Transverse colon (tissue), 4 donors: ENCODE results near the gene CRELD2. TPM values are rescaled to one million over a fixed set of nuclear protein-coding genes. Genes with fewer than 3 reads are reported as not detected.

ENCODE experiments used
- DNase-seq: peaks from one replicate; pipeline ENCODE4 v3.0.0-alpha.2; 2019
- H3K27ac ChIP-seq, 4 donors: fragments of 200-600 bp; sonication (generic); 2 replicates each; pipeline ENCODE4 v1.5.1; 2016 to 2018; ENCODE audit warnings: inconsistent platforms in 4 of 4
- H3K27me3 ChIP-seq: fragments of 200-600 bp; sonication (generic); 2 replicates; pipeline ENCODE4 v1.5.1; 2017; ENCODE audit warnings: inconsistent platforms
- H3K36me3 ChIP-seq, 4 donors: fragments of 200-600 bp; sonication (generic); 2 replicates each; pipeline ENCODE4 v1.5.1; 2017 to 2019; ENCODE audit warnings: inconsistent platforms in 4 of 4
- H3K4me1 ChIP-seq, 4 donors: fragments of 200-600 bp; sonication (generic); 2 replicates each; pipeline ENCODE4 v1.5.1; 2017 to 2020; ENCODE audit warnings: inconsistent platforms in 4 of 4
- H3K4me3 ChIP-seq, 4 donors: fragments of 200-600 bp; sonication (generic); 1 replicate in 1 of 4; 2 replicates in 3 of 4; pipeline versions ENCODE4 v1.5.1 to v1.6.1; 2017 to 2019; ENCODE audit warnings: inconsistent platforms in 4 of 4
- H3K9me3 ChIP-seq, 2 donors: fragments of 200-600 bp; sonication (generic); 2 replicates each; pipeline ENCODE4 v1.5.1; 2017 to 2019; ENCODE audit warnings: inconsistent platforms in 2 of 2
- CTCF ChIP-seq, 5 experiments: fragments of 200-600 bp in 3 of 5; fragments of 450-650 bp in 2 of 5; sonication (generic) in 3 of 5; IDR thresholded peaks; 1 replicate in 2 of 5; 2 replicates in 3 of 5; pipeline ENCODE4 v1.5.1; 2016 to 2017; ENCODE audit warnings: antibody characterized with exemption in 5 of 5, inconsistent platforms in 3 of 5, mild to moderate bottlenecking in 2 of 5, moderate library complexity in 1 of 5
- EP300 ChIP-seq: sonication (generic); formaldehyde crosslinking; IDR thresholded peaks from one replicate; pipeline ENCODE4 v1.6.1; 2017; ENCODE audit warnings: antibody characterized with exemption, low read depth
- POLR2A ChIP-seq: fragments of 450-650 bp; IDR thresholded peaks from one replicate; pipeline ENCODE4 v1.6.1; 2016; ENCODE audit warnings: antibody characterized with exemption, mild to moderate bottlenecking, moderate library complexity
- POLR2AphosphoS5 ChIP-seq, 3 donors: sonication (generic); formaldehyde crosslinking; IDR thresholded peaks; one replicate each; pipeline ENCODE4 v1.6.1; 2016; ENCODE audit warnings: antibody characterized with exemption in 3 of 3
- WGBS, 2 donors: methylation state at CpG; one replicate each; pipeline ENCODE4 v1.1.5; 2018; ENCODE audit warnings: low coverage in 1 of 2; 5-methylcytosine and 5-hydroxymethylcytosine counted together
- in situ Hi-C, 4 donors: fragments of 200-750 bp; cut with MboI; loops; one replicate each; pipeline versions ENCODE4 v1.15.0 to v1.15.1; 2017; ENCODE audit warnings: low sequenced_read_pairs in 3 of 4, low pct_ligation_motif_present in 1 of 4, low pct_unique_long_range_greater_than_20kb in 1 of 4
- intact Hi-C: fragments of 100-400 bp; cut with DNase I; formaldehyde crosslinking; loops from one replicate; pipeline ENCODE4 v1.15.1; 2023; ENCODE audit warnings: low total_unique reads
- total RNA-seq, 4 donors: library from RNA; depleted of rRNA; stranded (reverse); fragments of >200 nt; gene quantifications; one replicate each; pipeline ENCODE4 v1.1.0, GENCODE V29; 2016

Gene CRELD2
- total RNA-seq, 4 donors from 2014 or later = 31.0 to 37.9 (median 36.4) TPM

GRCh38 chr22:49954354-49954753, 35.9 kb downstream of the CRELD2 start:
- no peak overlapping the region for H3K27ac ChIP-seq
- in situ Hi-C loops = loop anchor here in 1 of 4 donors (25.0 kb wide), 1 partner anchor 92 kb away; the partner anchor contains the start of gene ZBED4
- H3K9me3 ChIP-seq = no peaks in the 10 kb centered on the region
- H3K4me1 ChIP-seq = peaks cover 23 to 55% (median 42%) of the 10 kb centered on the region in 4 donors
- no peaks in the 10 kb centered on the region for H3K36me3 ChIP-seq
- 85% methylated on average over 8 of the region's 8 CpGs; no CpG with 5 or more reads in 1 of the 2 donors for WGBS, 2 donors
- no peak for DNase-seq
- intact Hi-C loops = no loop called here
- TF ChIP-seq EP300 (no peak), CTCF (IDR thresholded peaks at IDR 0.05) (no peak), POLR2AphosphoS5 (IDR thresholded peaks at IDR 0.05) (no peak), POLR2A (no peak)
- no peaks in the 10 kb centered on the region for H3K27me3 ChIP-seq
- H3K4me3 ChIP-seq = no peak overlapping the region

- peaks cover 20 to 55% (median 41%) of the 10 kb centered on the region in 4 donors for H3K4me1 ChIP-seq
- WGBS, 2 donors = 87% methylated on average over 15 of the region's 15 CpGs; no CpG with 5 or more reads in 1 of the 2 donors
- H3K27ac ChIP-seq = no peak overlapping the region
- no peaks in the 10 kb centered on the region for H3K36me3 ChIP-seq
- H3K27me3 ChIP-seq = no peaks in the 10 kb centered on the region
- TF ChIP-seq POLR2AphosphoS5 (IDR thresholded peaks at IDR 0.05) = no peak
- intact Hi-C loops (no loop called here), in situ Hi-C loops (loop anchor here in 1 of 4 donors (25.0 kb wide), 1 partner anchor 93 kb away; the partner anchor contains the start of gene ZBED4)
- no peak for DNase-seq
- H3K9me3 ChIP-seq = no peaks in the 10 kb centered on the region
- no peak overlapping the region for H3K4me3 ChIP-seq
Observed at GRCh38 chr22:49954991-49955580, 36.7 kb downstream of the CRELD2 start.

- no peak overlapping the region for H3K4me3 ChIP-seq
- intact Hi-C loops = no loop called here
- no peak overlapping the region for H3K27ac ChIP-seq
- H3K27me3 ChIP-seq = no peaks in the 10 kb centered on the region
- no peaks in the 10 kb centered on the region for H3K9me3 ChIP-seq
- TF ChIP-seq CTCF (IDR thresholded peaks at IDR 0.05) (no peak), POLR2A (no peak), EP300 (no peak), POLR2AphosphoS5 (IDR thresholded peaks at IDR 0.05) (no peak)
- H3K36me3 ChIP-seq = no peaks in the 10 kb centered on the region
- in situ Hi-C loops = loop anchor here in 1 of 4 donors (25.0 kb wide), 1 partner anchor 93 kb away; the partner anchor contains the start of gene ZBED4
- DNase-seq = peak; percentile 6
- WGBS, 2 donors = 95% methylated on average over 21 of the region's 22 CpGs; no CpG with 5 or more reads in 1 of the 2 donors
- peaks cover 20 to 49% (median 35%) of the 10 kb centered on the region in 4 donors for H3K4me1 ChIP-seq
Observed at GRCh38 chr22:49955581-49956417, 37.4 kb downstream of the CRELD2 start.

GRCh38 chr22:49956418-49956770, 38.0 kb downstream of the CRELD2 start:
- no peaks in the 10 kb centered on the region for H3K36me3 ChIP-seq
- in situ Hi-C loops = loop anchor here in 1 of 4 donors (25.0 kb wide), 1 partner anchor 94 kb away; the partner anchor contains the start of gene ZBED4
- intact Hi-C loops = no loop called here
- 90% methylated on average over 15 of the region's 15 CpGs; no CpG with 5 or more reads in 1 of the 2 donors for WGBS, 2 donors
- no peak overlapping the region for H3K27ac ChIP-seq
- DNase-seq = no peak
- H3K4me1 ChIP-seq = peaks cover 20 to 45% (median 33%) of the 10 kb centered on the region in 4 donors
- TF ChIP-seq EP300 (no peak), POLR2A (no peak), CTCF (IDR thresholded peaks at IDR 0.05) (no peak), POLR2AphosphoS5 (IDR thresholded peaks at IDR 0.05) (no peak)
- H3K4me3 ChIP-seq = no peak overlapping the region
- H3K27me3 ChIP-seq = no peaks in the 10 kb centered on the region
- no peaks in the 10 kb centered on the region for H3K9me3 ChIP-seq
